HK-2 (cell line): ENCODE results near the gene ACKR4.
"Not testable (repeated sequence)": the region's sequence is repeated elsewhere in the genome, so short reads cannot be mapped to it uniquely, and the experiment has no call there.

Source experiments
- DNase-seq: peaks from one replicate; pipeline ENCODE4 v3.0.0-alpha.2; 2018; ENCODE audit not compliant: unreplicated experiment

Gene ACKR4

GRCh38 chr3:132596816-132597433 is at the start of gene ACKR4:
TSS of gene ACKR4 (plus strand) at chr3:132597270. CDS start at chr3:132600398, 3,128 bp downstream.
- no peak for DNase-seq

GRCh38 chr3:132549169-132549568 is 47.9 kb upstream of the ACKR4 start:
- DNase-seq, result no peak

GRCh38 chr3:132549890-132550578 is 47.0 kb upstream of the ACKR4 start:
- no peak for DNase-seq

GRCh38 chr3:132550579-132551305 is 46.3 kb upstream of the ACKR4 start:
- no peak for DNase-seq

GRCh38 chr3:132553826-132554225 is 43.2 kb upstream of the ACKR4 start:
- no peak for DNase-seq

GRCh38 chr3:132554437-132554836 is 42.6 kb upstream of the ACKR4 start:
- DNase-seq, result no peak

GRCh38 chr3:132555306-132556035 is 41.6 kb upstream of the ACKR4 start:
- DNase-seq, result no peak

- DNase-seq, result not testable (repeated sequence)
These were observed 41.1 kb upstream of the ACKR4 start for GRCh38 chr3:132556036-132556386.

- no peak for DNase-seq
These were observed 40.4 kb upstream of the ACKR4 start for GRCh38 chr3:132556508-132557159.

- DNase-seq, result no peak
These were observed 36.1 kb upstream of the ACKR4 start for GRCh38 chr3:132561003-132561402.

- DNase-seq, result no peak
These were observed 33.5 kb upstream of the ACKR4 start for GRCh38 chr3:132563420-132564069.

- DNase-seq, result no peak
These were observed 33.0 kb upstream of the ACKR4 start for GRCh38 chr3:132564070-132564465.

GRCh38 chr3:132568422-132568821 is 28.6 kb upstream of the ACKR4 start:
- DNase-seq, result no peak

GRCh38 chr3:132569153-132569552 is 27.9 kb upstream of the ACKR4 start:
- DNase-seq, result no peak

- no peak for DNase-seq
These were observed 27.5 kb upstream of the ACKR4 start for GRCh38 chr3:132569580-132569979.

GRCh38 chr3:132570016-132570415 is 27.1 kb upstream of the ACKR4 start:
- DNase-seq, result no peak

- DNase-seq, result no peak
These were observed 23.3 kb upstream of the ACKR4 start for GRCh38 chr3:132573797-132574211.

- no peak for DNase-seq
These were observed 9.7 kb upstream of the ACKR4 start for GRCh38 chr3:132587401-132587800.

- DNase-seq, result no peak
These were observed 4.9 kb upstream of the ACKR4 start for GRCh38 chr3:132592216-132592615.

GRCh38 chr3:132593241-132593946 is 3.7 kb upstream of the ACKR4 start:
- no peak for DNase-seq

GRCh38 chr3:132593947-132594323 is 3.1 kb upstream of the ACKR4 start:
- no peak for DNase-seq
